Measurements from ENCODE around the gene PTPRG.

GRCh38 chr3:61826161-61826560, 264.8 kb downstream of the PTPRG start:
- TF ChIP-seq CTCF (conservative IDR thresholded peaks at IDR 0.05; ENCODE audit: low read depth, low read length) (no peak), EZH2 (IDR thresholded peaks at IDR 0.05; ENCODE audit: borderline replicate concordance, low read depth, low read length, poor library complexity, severe bottlenecking) (no peak)
